Caco-2 (cell line): ENCODE data around the gene EGFR. TPM values are rescaled to one million over a fixed set of nuclear protein-coding genes. Genes with fewer than 3 reads are reported as not detected.

ENCODE experiments used
- BruUV-seq: library from RNA; stranded (reverse); fragments of 400-500 nt; replicated peaks from 2 replicates; lab custom pipeline; 2021; lab: Mats Ljungman, UMichigan
- CTCF ChIA-PET: fragments of 300-600 bp; sonication (Branson Sonifier 250); formaldehyde crosslinking; loops from one replicate; lab custom pipeline; 2022; ENCODE audit warnings: antibody characterized with exemption; lab: Charles Lee
- POLR2A ChIA-PET: fragments of 300-600 bp; sonication (Branson Sonifier 250); formaldehyde crosslinking; loops from one replicate; lab custom pipeline; 2022; ENCODE audit warnings: antibody characterized with exemption; lab: Charles Lee
- DNase-seq, 2 experiments: peaks; one replicate each; pipeline versions ENCODE4 v3.0.0 to v3.0.0-alpha.2; 2020 to 2022
- H3K27me3 ChIP-seq: replicated peaks from 2 replicates; pipeline ENCODE4 v1.6.0; 2011; ENCODE audit warnings: low read length; ENCODE audit not compliant: control insufficient read depth, insufficient read depth
- H3K36me3 ChIP-seq: 2 replicates; pipeline ENCODE4 v1.5.1; 2011; ENCODE audit warnings: low read length; ENCODE audit not compliant: control insufficient read depth, insufficient read depth
- H3K4me1 ChIP-seq: fragments of 250-450 bp; sonication (Bioruptor Pico); 2 replicates; pipeline ENCODE4 v1.5.1; 2020; ENCODE audit warnings: mild to moderate bottlenecking
- H3K4me3 ChIP-seq: 2 replicates; pipeline ENCODE4 v1.5.1; 2011; ENCODE audit warnings: low read depth, mild to moderate bottlenecking, control low read depth, low read length
- H3K9me3 ChIP-seq: fragments of 250-450 bp; sonication (Bioruptor Pico); 2 replicates; pipeline ENCODE4 v1.5.1; 2020; ENCODE audit warnings: mild to moderate bottlenecking, moderate library complexity
- H3K27ac Mint-ChIP-seq: one replicate; pipeline ENCODE4 v1.8.0; 2022; ENCODE audit warnings: mixed read lengths; ENCODE audit not compliant: unreplicated experiment
- H3K27me3 Mint-ChIP-seq: one replicate; pipeline ENCODE4 v1.8.0; 2022; ENCODE audit warnings: mixed read lengths; ENCODE audit not compliant: insufficient read depth, unreplicated experiment
- H3K36me3 Mint-ChIP-seq: one replicate; pipeline ENCODE4 v1.8.0; 2022; ENCODE audit warnings: mild to moderate bottlenecking, mixed read lengths; ENCODE audit not compliant: insufficient read depth, unreplicated experiment
- H3K4me1 Mint-ChIP-seq: one replicate; pipeline ENCODE4 v1.8.0; 2022; ENCODE audit warnings: low read depth, mixed read lengths; ENCODE audit not compliant: unreplicated experiment
- H3K4me3 Mint-ChIP-seq: one replicate; pipeline ENCODE4 v1.8.0; 2022; ENCODE audit warnings: mild to moderate bottlenecking, moderate library complexity, mixed read lengths; ENCODE audit not compliant: unreplicated experiment
- H3K9me3 Mint-ChIP-seq: one replicate; pipeline ENCODE4 v1.8.0; 2022; ENCODE audit warnings: mixed read lengths; ENCODE audit not compliant: unreplicated experiment
- intact Hi-C: fragments of 100-400 bp; cut with micrococcal nuclease; formaldehyde crosslinking; loops from one replicate; pipeline ENCODE4 v1.10.0; 2022; ENCODE audit not compliant: unreplicated experiment
- total RNA-seq: library from RNA; stranded (reverse); gene quantifications from 2 replicates; pipeline ENCODE4 v1.2.3, GENCODE V29; 2022
- TF ChIP-seq, protein P1 (sequence below), 2 experiments: fragments of 200-600 bp in 1 of 2; IDR thresholded peaks; 1 replicate in 1 of 2; 2 replicates in 1 of 2; pipeline versions ENCODE4 v1.5.1 to v1.8.0; 2011 to 2022; ENCODE audit warnings: antibody characterized with exemption in 1 of 2, control low read depth in 1 of 2, inconsistent platforms in 1 of 2, low read depth in 1 of 2, low read length in 1 of 2, mild to moderate bottlenecking in 1 of 2, moderate library complexity in 1 of 2; ENCODE audit not compliant: insufficient read depth in 1 of 2, severe bottlenecking in 1 of 2, unreplicated experiment in 1 of 2

EGFR gene
- total RNA-seq, 1 experiment from 2014 or later: 60.1 TPM

DNA sequence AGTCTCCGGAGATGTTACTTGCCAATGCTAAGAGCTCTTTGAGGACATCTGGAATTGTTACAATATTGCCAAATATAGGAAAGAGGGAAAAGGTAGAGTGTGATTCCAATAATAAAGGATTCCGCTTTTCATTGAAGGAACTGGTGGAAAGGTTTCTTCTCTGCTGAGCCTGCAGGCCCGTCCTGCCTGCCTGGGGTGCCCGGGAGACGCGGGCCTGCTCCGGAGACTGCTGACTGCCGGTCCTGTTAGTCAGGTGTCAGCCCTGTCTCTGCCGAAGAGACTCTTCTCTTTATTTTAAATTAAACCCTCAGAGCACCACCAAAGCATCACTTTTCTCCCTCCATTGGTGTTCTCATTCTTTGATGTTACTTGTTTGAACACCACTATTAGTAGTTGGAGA lies 2.2 kb downstream of the EGFR start:
- H3K36me3 ChIP-seq: no peaks in the 10 kb centered on the region; the same call in 1 of the 2 replicates
- H3K4me3 Mint-ChIP-seq: peak overlapping the region; percentile 81
- ChIA-PET POLR2A (no interaction called here), CTCF (interaction anchor here (0.7 to 1.7 kb wide), 3 partner anchors 46 to 235 kb away, joined by 3 to 14 read pairs (median 4); no protein-coding TSS in a partner anchor)
- H3K36me3 Mint-ChIP-seq: peaks cover 8% of the 10 kb centered on the region
- H3K27me3 Mint-ChIP-seq: no peaks in the 10 kb centered on the region
- peak overlapping the region; percentile 23 for H3K27ac Mint-ChIP-seq
- no peak overlapping the region for H3K4me3 ChIP-seq
- peaks cover 16% of the 10 kb centered on the region for H3K4me1 Mint-ChIP-seq
- no peaks in the 10 kb centered on the region for H3K9me3 ChIP-seq
- H3K9me3 Mint-ChIP-seq: no peaks in the 10 kb centered on the region
- no peak for DNase-seq
- peaks cover 32% of the 10 kb centered on the region for H3K4me1 ChIP-seq
- intact Hi-C loops: loop anchor here (2.0 kb wide), 1 partner anchor 140 kb away; no protein-coding TSS in a partner anchor
- TSS peak; percentile 27 for BruUV-seq
- no peaks in the 10 kb centered on the region for H3K27me3 ChIP-seq
- TF ChIP-seq, protein P1, sequence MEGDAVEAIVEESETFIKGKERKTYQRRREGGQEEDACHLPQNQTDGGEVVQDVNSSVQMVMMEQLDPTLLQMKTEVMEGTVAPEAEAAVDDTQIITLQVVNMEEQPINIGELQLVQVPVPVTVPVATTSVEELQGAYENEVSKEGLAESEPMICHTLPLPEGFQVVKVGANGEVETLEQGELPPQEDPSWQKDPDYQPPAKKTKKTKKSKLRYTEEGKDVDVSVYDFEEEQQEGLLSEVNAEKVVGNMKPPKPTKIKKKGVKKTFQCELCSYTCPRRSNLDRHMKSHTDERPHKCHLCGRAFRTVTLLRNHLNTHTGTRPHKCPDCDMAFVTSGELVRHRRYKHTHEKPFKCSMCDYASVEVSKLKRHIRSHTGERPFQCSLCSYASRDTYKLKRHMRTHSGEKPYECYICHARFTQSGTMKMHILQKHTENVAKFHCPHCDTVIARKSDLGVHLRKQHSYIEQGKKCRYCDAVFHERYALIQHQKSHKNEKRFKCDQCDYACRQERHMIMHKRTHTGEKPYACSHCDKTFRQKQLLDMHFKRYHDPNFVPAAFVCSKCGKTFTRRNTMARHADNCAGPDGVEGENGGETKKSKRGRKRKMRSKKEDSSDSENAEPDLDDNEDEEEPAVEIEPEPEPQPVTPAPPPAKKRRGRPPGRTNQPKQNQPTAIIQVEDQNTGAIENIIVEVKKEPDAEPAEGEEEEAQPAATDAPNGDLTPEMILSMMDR (IDR thresholded peaks at IDR 0.05; ENCODE audit: insufficient read depth in 1 of 2, low read depth in 1 of 2, low read length in 1 of 2, severe bottlenecking in 1 of 2, unreplicated experiment in 1 of 2): no peak

DNA sequence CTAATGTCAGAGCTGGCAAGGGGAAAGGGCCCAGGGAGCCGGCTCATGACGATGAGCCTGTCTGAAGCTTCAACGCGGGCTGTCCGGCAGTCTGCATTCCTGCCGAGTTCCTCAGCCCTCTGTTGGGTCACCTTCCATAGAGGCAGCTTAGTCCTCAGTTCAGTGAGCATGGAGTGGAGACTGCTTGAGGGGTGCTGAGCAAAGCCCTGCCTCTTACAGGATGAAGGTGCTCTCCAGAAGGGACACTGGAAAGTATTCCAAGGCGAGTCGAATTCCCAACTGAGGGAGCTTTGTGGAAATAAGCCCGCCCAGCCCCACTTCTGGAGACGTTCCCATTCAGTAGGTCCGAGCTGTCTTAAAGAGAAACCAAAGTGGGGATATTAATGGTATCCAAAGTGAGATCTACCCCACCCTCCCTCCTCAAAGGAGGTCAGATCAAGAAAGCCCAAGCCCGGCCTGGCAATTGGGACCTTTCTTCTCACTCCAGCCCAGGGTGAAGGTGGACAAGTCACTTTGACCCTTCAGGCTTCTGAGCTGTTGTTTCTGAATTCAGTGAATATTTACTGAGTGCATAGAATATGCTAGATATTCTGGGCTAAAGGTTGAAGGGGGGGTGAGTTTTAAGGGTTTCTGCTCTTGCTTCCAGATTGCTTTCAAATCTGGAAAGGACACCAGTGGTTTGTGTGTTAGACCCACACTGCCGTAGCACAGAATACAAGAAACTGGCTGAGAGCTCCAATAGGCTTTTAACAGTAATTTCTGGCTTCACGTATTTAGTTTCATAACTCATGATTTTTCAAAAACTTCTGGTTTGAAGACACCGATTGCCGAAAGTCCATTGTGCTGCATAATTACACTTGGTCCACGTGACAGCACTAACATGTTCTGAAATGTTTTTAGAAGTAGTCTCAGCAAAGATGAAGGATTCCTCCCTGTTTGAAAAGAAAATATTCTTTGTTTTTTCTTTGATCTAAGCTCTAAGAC lies 3.5 kb downstream of the EGFR start:
- Mint-ChIP-seq H3K4me1 (peaks cover 25% of the 10 kb centered on the region), H3K27me3 (no peaks in the 10 kb centered on the region), H3K36me3 (peaks cover 14% of the 10 kb centered on the region), H3K27ac (no peak overlapping the region), H3K9me3 (no peaks in the 10 kb centered on the region), H3K4me3 (peak overlapping the region; percentile 31)
- no peaks in the 10 kb centered on the region; the same call in 1 of the 2 replicates for H3K36me3 ChIP-seq
- peaks cover 36% of the 10 kb centered on the region for H3K4me1 ChIP-seq
- no peak for DNase-seq
- ChIA-PET CTCF (interaction anchor here (1.7 kb wide), 1 partner anchor 144 kb away, joined by 6 read pairs; no protein-coding TSS in a partner anchor), POLR2A (interaction anchor here (0.6 kb wide), 1 partner anchor 160 kb away, joined by 3 read pairs; no protein-coding TSS in a partner anchor)
- no peaks in the 10 kb centered on the region for H3K27me3 ChIP-seq
- no TSS peak for BruUV-seq
- no peaks in the 10 kb centered on the region for H3K9me3 ChIP-seq
- H3K4me3 ChIP-seq: no peak overlapping the region
- intact Hi-C loops: no loop called here
- TF ChIP-seq, protein P1 (IDR thresholded peaks at IDR 0.05; ENCODE audit: insufficient read depth in 1 of 2, low read depth in 1 of 2, low read length in 1 of 2, severe bottlenecking in 1 of 2, unreplicated experiment in 1 of 2): no peak

DNA sequence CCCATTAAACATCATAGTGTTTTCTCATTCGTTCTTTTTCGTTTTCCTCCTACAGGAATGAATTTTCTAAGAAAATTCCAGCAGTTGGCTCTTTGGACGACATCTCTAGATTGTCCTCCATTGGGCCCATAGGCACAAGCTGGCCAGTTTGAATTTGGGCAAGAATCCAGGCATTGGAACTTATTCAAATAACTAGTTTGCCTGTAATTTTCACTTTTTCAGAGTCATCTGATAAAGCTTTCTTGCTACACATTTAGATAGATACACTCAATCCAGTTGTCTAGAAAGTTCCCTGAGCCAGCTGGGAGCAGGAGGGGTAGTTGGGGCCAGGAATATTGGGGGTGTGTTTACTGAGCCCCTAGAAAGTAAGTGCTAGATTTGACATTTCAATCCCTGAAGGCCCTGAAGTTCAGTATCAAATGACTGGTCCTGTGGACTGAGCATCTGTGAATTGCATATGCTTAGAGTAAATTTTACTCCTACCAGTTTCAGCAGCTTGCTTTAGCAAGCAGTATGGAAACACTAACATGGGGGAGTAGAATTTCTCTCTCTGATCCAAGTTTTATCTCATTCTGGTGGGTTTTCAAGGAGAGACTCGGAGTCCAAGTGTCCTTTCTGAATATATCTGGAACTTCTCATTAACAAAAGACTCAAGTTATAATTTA lies 5.2 kb downstream of the EGFR start:
- intact Hi-C loops: no loop called here
- TF ChIP-seq, protein P1 (IDR thresholded peaks at IDR 0.05; ENCODE audit: insufficient read depth in 1 of 2, low read depth in 1 of 2, low read length in 1 of 2, severe bottlenecking in 1 of 2, unreplicated experiment in 1 of 2): no peak
- H3K4me3 ChIP-seq: no peak overlapping the region
- H3K4me1 ChIP-seq: peaks cover 32% of the 10 kb centered on the region
- H3K9me3 ChIP-seq: no peaks in the 10 kb centered on the region
- CTCF ChIA-PET: no interaction called here
- Mint-ChIP-seq H3K4me1 (peaks cover 25% of the 10 kb centered on the region), H3K9me3 (no peaks in the 10 kb centered on the region), H3K27me3 (no peaks in the 10 kb centered on the region), H3K27ac (no peak overlapping the region), H3K36me3 (peaks cover 14% of the 10 kb centered on the region), H3K4me3 (no peak overlapping the region)
- no peaks in the 10 kb centered on the region for H3K27me3 ChIP-seq
- no TSS peak for BruUV-seq
- H3K36me3 ChIP-seq: no peaks in the 10 kb centered on the region; the same call in 1 of the 2 replicates
- POLR2A ChIA-PET: no interaction called here
- DNase-seq: no peak
